Measurements from ENCODE around the gene SOX21.
"Not testable (repeated sequence)": the region's sequence is repeated elsewhere in the genome, so short reads cannot be mapped to it uniquely, and the experiment has no call there.

The SOX21 gene

GRCh38 chr13:94712287-94712811 is at the start of gene SOX21:
SOX21 (minus strand) TSS chr13:94712545; CDS start chr13:94712049, 496 bp downstream.
- peak; percentile 86 for DNase-seq

GRCh38 chr13:94761407-94761806 is 49.1 kb upstream of the SOX21 start:
- DNase-seq = no peak

GRCh38 chr13:94759120-94759728 is 46.9 kb upstream of the SOX21 start:
- DNase-seq = no peak

- no peak for DNase-seq
Observed at GRCh38 chr13:94758436-94758960, 46.2 kb upstream of the SOX21 start.

- DNase-seq = no peak
Observed at GRCh38 chr13:94753327-94753726, 41.0 kb upstream of the SOX21 start.

- DNase-seq = no peak
Observed at GRCh38 chr13:94749162-94749561, 36.8 kb upstream of the SOX21 start.

- DNase-seq = no peak
Observed at GRCh38 chr13:94739235-94739634, 26.9 kb upstream of the SOX21 start.

GRCh38 chr13:94731028-94731427 is 18.7 kb upstream of the SOX21 start:
- DNase-seq = no peak

GRCh38 chr13:94729941-94730340 is 17.6 kb upstream of the SOX21 start:
- DNase-seq = not testable (repeated sequence)

- no peak for DNase-seq
Observed at GRCh38 chr13:94726425-94726824, 14.1 kb upstream of the SOX21 start.

GRCh38 chr13:94722609-94723345 is 10.4 kb upstream of the SOX21 start:
- DNase-seq = no peak

- DNase-seq = not testable (repeated sequence)
Observed at GRCh38 chr13:94718697-94719096, 6.4 kb upstream of the SOX21 start.

GRCh38 chr13:94717916-94718315 is 5.6 kb upstream of the SOX21 start:
- DNase-seq = no peak

GRCh38 chr13:94716016-94716415 is 3.7 kb upstream of the SOX21 start:
- peak; percentile 92 for DNase-seq

GRCh38 chr13:94713561-94714182 is 1.3 kb upstream of the SOX21 start:
- DNase-seq = peak; percentile 55

- peak; percentile 58 for DNase-seq
Observed at GRCh38 chr13:94712812-94713560, 641 bp upstream of the SOX21 start.

GRCh38 chr13:94711561-94712286 is 621 bp downstream of the SOX21 start:
- peak; percentile 74 for DNase-seq

GRCh38 chr13:94710881-94711560 is 1.3 kb downstream of the SOX21 start:
- DNase-seq = peak; percentile 81

GRCh38 chr13:94710065-94710781 is 2.1 kb downstream of the SOX21 start:
- peak; percentile 67 for DNase-seq

GRCh38 chr13:94709001-94709834 is 3.1 kb downstream of the SOX21 start:
- DNase-seq = peak; percentile 24

Measured in OCI-M1 (cell line).